HepG2 (cell line): Measurements from ENCODE around the gene FGA. TPM values are rescaled to one million over a fixed set of nuclear protein-coding genes. Genes with fewer than 3 reads are reported as not detected.

ENCODE experiments used
- ATF7-NPFF ChIP-seq: sonication (generic); formaldehyde crosslinking; IDR thresholded peaks from 2 replicates; pipeline ENCODE4 v1.8.1; 2023; ENCODE audit warnings: mild to moderate bottlenecking, low read depth, missing genetic modification reagents, moderate library complexity
- CAMTA2 ChIP-seq: sonication (generic); formaldehyde crosslinking; IDR thresholded peaks from 2 replicates; pipeline ENCODE4 v1.4.0; 2020; ENCODE audit warnings: mild to moderate bottlenecking, missing genetic modification reagents, borderline replicate concordance
- ETV6 ChIP-seq: sonication (generic); formaldehyde crosslinking; conservative IDR thresholded peaks from 2 replicates; pipeline ENCODE4 v1.4.0; 2020; ENCODE audit warnings: missing genetic modification reagents
- GATA4 ChIP-seq: sonication (generic); IDR thresholded peaks from 2 replicates; pipeline ENCODE4 v1.6.1; 2016; ENCODE audit warnings: antibody characterized with exemption, low read depth, borderline replicate concordance
- NKX3-1 ChIP-seq: sonication (generic); formaldehyde crosslinking; IDR thresholded peaks from 2 replicates; pipeline ENCODE4 v1.5.0; 2020; ENCODE audit warnings: missing genetic modification reagents
- PPARG ChIP-seq: conservative IDR thresholded peaks from 2 replicates; pipeline ENCODE4 v1.6.1; 2016; ENCODE audit warnings: missing biosample characterization, missing genetic modification reagents
- U2AF1 ChIP-seq: fragments of 200-400 bp; formaldehyde crosslinking; optimal IDR thresholded peaks from 2 replicates; pipeline ENCODE3; 2017; ENCODE audit warnings: mild to moderate bottlenecking, low read depth, low read length
- ZNF136 ChIP-seq: sonication (generic); formaldehyde crosslinking; IDR thresholded peaks from 2 replicates; pipeline ENCODE4 v1.8.1; 2022; ENCODE audit warnings: low read depth, mild to moderate bottlenecking, moderate library complexity, missing genetic modification reagents
- ZNF225 ChIP-seq: sonication (generic); formaldehyde crosslinking; IDR thresholded peaks from 2 replicates; pipeline ENCODE4 v1.4.0; 2020; ENCODE audit warnings: mild to moderate bottlenecking, missing genetic modification reagents
- ZNF253 ChIP-seq: sonication (generic); formaldehyde crosslinking; IDR thresholded peaks from 2 replicates; pipeline ENCODE4 v1.8.0; 2022; ENCODE audit warnings: mild to moderate bottlenecking, missing genetic modification reagents, borderline replicate concordance
- ZNF546 ChIP-seq: sonication (generic); formaldehyde crosslinking; conservative IDR thresholded peaks from 2 replicates; pipeline ENCODE4 v1.8.1; 2023; ENCODE audit warnings: mild to moderate bottlenecking, missing genetic modification reagents
- ZNF549 ChIP-seq: sonication (generic); formaldehyde crosslinking; IDR thresholded peaks from 2 replicates; pipeline ENCODE4 v1.5.0; 2020; ENCODE audit warnings: missing genetic modification reagents
- ZNF564 ChIP-seq: sonication (generic); formaldehyde crosslinking; IDR thresholded peaks from 2 replicates; pipeline ENCODE4 v1.8.1; 2023; ENCODE audit warnings: mild to moderate bottlenecking, missing genetic modification reagents
- ZNF607 ChIP-seq: sonication (generic); formaldehyde crosslinking; IDR thresholded peaks from 2 replicates; pipeline ENCODE4 v1.5.1; 2020; ENCODE audit warnings: missing genetic modification reagents, mild to moderate bottlenecking, borderline replicate concordance
- ZNF672 ChIP-seq: sonication (generic); formaldehyde crosslinking; IDR thresholded peaks from 2 replicates; pipeline ENCODE4 v1.8.1; 2022; ENCODE audit warnings: missing genetic modification reagents
- ZNF75D ChIP-seq: sonication (generic); formaldehyde crosslinking; IDR thresholded peaks from 2 replicates; pipeline ENCODE4 v1.8.1; 2023; ENCODE audit warnings: missing genetic modification reagents, mild to moderate bottlenecking, borderline replicate concordance
- ZNF784 ChIP-seq: sonication (generic); formaldehyde crosslinking; IDR thresholded peaks from 2 replicates; pipeline ENCODE4 v1.5.1; 2020; ENCODE audit warnings: missing genetic modification reagents, mild to moderate bottlenecking, borderline replicate concordance
- ZNF879 ChIP-seq: sonication (generic); formaldehyde crosslinking; IDR thresholded peaks from 2 replicates; pipeline ENCODE4 v1.8.1; 2023; ENCODE audit warnings: missing genetic modification reagents
- polyA plus RNA-seq, 8 experiments: library from polyadenylated mRNA; depleted of rRNA in 3 of 8; stranded (reverse) in 7 of 8; unstranded in 1 of 8; fragments of >200 nt; fragmentation: Illumina TruSeq in 4 of 8; extraction: Trizol in 4 of 8; gene quantifications; 2 replicates each; pipeline versions ENCODE4 v1.2.1 to v1.2.3, GENCODE V29; 2011 to 2016; ENCODE audit warnings: low read depth in 4 of 8, missing spikeins in 1 of 8, mixed read lengths in 1 of 8; ENCODE audit not compliant: insufficient read depth in 1 of 8
- total RNA-seq, 5 experiments: library from RNA; depleted of rRNA; stranded (reverse); fragments of >200 nt; fragmentation: Illumina TruSeq; extraction: Trizol; gene quantifications; 2 replicates each; pipeline ENCODE4 v1.2.3, GENCODE V29; 2016; ENCODE audit warnings: low read depth in 1 of 5
- TF ChIP-seq, protein P1 (sequence below): sonication (generic); formaldehyde crosslinking; IDR thresholded peaks from 2 replicates; pipeline ENCODE4 v1.5.0; 2020; ENCODE audit warnings: missing genetic modification reagents
- TF ChIP-seq, protein P2 (sequence below): sonication (generic); formaldehyde crosslinking; IDR thresholded peaks from 2 replicates; pipeline ENCODE4 v1.4.0; 2020; ENCODE audit warnings: mild to moderate bottlenecking, missing genetic modification reagents

The FGA gene
- total and polyA plus RNA-seq, 2 of the 13 experiments (the other 11 are each of a cell fraction or from before 2014, with no cell fraction given): 640 to 1,523 TPM

- TF ChIP-seq, protein P1, sequence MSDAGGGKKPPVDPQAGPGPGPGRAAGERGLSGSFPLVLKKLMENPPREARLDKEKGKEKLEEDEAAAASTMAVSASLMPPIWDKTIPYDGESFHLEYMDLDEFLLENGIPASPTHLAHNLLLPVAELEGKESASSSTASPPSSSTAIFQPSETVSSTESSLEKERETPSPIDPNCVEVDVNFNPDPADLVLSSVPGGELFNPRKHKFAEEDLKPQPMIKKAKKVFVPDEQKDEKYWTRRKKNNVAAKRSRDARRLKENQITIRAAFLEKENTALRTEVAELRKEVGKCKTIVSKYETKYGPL (CRISPR knock-in tag): peak; percentile 59
- TF ChIP-seq ZNF549 (CRISPR knock-in tag) (no peak), ZNF672 (CRISPR knock-in tag) (no peak), ZNF784 (CRISPR knock-in tag) (no peak), ZNF136 (peak; percentile 81; the same call in 1 of the 2 replicates), NKX3-1 (CRISPR knock-in tag) (peak; percentile 85; the same call in 1 of the 2 replicates), CAMTA2 (CRISPR knock-in tag) (no peak), ZNF607 (no peak), ZNF225 (no peak), ZNF253 (CRISPR knock-in tag) (no peak), ATF7-NPFF (CRISPR knock-in tag) (no peak; the same call in 1 of the 2 replicates), ZNF879 (0 out of 2 replicates have a peak, but pooled peaks have one; percentile 41), PPARG (CRISPR knock-in tag) (peak; percentile 90), GATA4 (peak; percentile 99), ZNF75D (CRISPR knock-in tag) (no peak), ZNF564 (peak; percentile 46; the same call in 1 of the 2 replicates), ETV6 (CRISPR knock-in tag) (peak; percentile 72; the same call in 1 of the 2 replicates), ZNF546 (no peak), U2AF1 (no peak)
- TF ChIP-seq, protein P2, sequence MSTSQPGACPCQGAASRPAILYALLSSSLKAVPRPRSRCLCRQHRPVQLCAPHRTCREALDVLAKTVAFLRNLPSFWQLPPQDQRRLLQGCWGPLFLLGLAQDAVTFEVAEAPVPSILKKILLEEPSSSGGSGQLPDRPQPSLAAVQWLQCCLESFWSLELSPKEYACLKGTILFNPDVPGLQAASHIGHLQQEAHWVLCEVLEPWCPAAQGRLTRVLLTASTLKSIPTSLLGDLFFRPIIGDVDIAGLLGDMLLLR (CRISPR knock-in tag): 0 out of 2 replicates have a peak, but pooled peaks have one; percentile 57
These were observed at the start of gene FGA (continued) for GRCh38 chr4:154590329-154591006.
